Putamen (tissue), 1 donor: Measurements from ENCODE around the gene B4GAT1.

Source experiments
- DNase-seq: peaks from one replicate; pipeline ENCODE4 v3.0.0-alpha.2; 2016; ENCODE audit warnings: low spot score

B4GAT1 gene

DNA sequence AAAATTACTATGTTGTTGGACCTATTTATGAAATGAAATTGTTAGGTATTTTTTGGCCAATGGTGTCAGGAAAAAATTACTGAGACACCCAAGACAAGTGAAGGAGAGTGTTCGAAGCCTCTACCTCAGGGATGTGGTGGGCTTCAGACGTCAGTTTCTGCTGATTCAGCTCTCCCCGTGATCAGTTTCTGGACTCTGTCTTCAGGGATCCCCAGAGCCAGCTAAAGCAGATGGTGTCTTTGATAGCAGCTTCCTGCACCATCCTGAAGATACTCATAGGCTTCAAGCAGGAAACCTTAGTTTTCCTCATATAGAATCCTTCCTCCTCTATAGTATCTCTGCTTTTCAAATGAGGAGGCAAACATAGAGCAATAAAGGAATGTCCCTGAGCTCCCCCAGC lies 38.0 kb downstream of the B4GAT1 start:
- no peak for DNase-seq

- no peak for DNase-seq
Measured at GRCh38 chr11:66302656-66303055, 44.8 kb downstream of the B4GAT1 start.

DNA sequence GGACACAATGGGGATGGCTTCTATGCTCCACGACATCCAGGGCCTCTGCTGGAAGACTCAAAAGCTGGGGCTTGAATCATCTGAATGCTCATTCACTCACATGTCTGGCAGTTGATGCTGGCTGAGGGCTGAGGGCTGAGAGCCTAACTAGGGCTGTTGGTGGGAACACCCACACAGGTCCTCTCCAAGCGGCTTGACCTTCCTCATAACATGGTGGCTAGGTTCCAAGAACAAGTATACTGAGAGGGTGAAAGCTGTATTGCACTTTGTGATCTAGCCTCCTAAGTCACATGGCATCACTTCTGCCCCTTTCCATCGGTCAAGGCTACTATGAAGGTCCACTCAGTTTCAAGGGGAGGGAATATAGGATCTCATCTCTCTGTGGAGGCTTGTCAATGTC lies 48.2 kb downstream of the B4GAT1 start:
- no peak for DNase-seq

- DNase-seq, result no peak
Measured at GRCh38 chr11:66297610-66298009, 49.8 kb downstream of the B4GAT1 start.
